Cardiac muscle cell (in vitro differentiated cells and primary cell): ENCODE data around the gene NBEA. TPM values are rescaled to one million over a fixed set of nuclear protein-coding genes. Genes with fewer than 3 reads are reported as not detected.
A peak's percentile ranks its signal among the peaks of the same experiment; 100 is the strongest.

ENCODE experiments used
- DNase-seq, 2 donors: peaks; one replicate each; pipeline versions ENCODE4 v3.0.0 to v3.0.0-alpha.2; 2010 to 2017; ENCODE audit warnings: low read depth in 1 of 2, low spot score in 1 of 2
- H3K27ac ChIP-seq: fragments of 200-600 bp; sonication (generic); 2 replicates; pipeline ENCODE4 v1.5.1; 2016
- H3K27me3 ChIP-seq: fragments of 200-600 bp; sonication (generic); 2 replicates; pipeline ENCODE4 v1.6.0; 2016; ENCODE audit warnings: control low read depth
- H3K36me3 ChIP-seq: fragments of 200-600 bp; sonication (generic); 2 replicates; pipeline ENCODE4 v1.5.1; 2016; ENCODE audit warnings: control low read depth
- H3K4me1 ChIP-seq: fragments of 200-600 bp; sonication (generic); 2 replicates; pipeline ENCODE4 v1.8.1; 2017; ENCODE audit warnings: low read depth, mild to moderate bottlenecking, mixed run types
- H3K4me3 ChIP-seq: fragments of 200-600 bp; sonication (generic); 2 replicates; pipeline ENCODE4 v1.5.1; 2016; ENCODE audit warnings: mild to moderate bottlenecking
- H3K9me3 ChIP-seq: fragments of 200-600 bp; sonication (generic); 2 replicates; pipeline ENCODE4 v1.5.1; 2017; ENCODE audit warnings: low read depth, mild to moderate bottlenecking, control low read depth
- CTCF ChIP-seq: IDR thresholded peaks from 2 replicates; pipeline ENCODE4 v1.5.1; 2012; ENCODE audit warnings: low read depth, mild to moderate bottlenecking, low read length
- polyA plus RNA-seq: library from polyadenylated mRNA; unstranded; fragments of >200 nt; fragmentation: Nextera tagmentation; extraction: Ambion mirVana; gene quantifications from 2 replicates; pipeline ENCODE4 v1.2.1, GENCODE V29; 2016
- total RNA-seq: library from RNA; depleted of rRNA; stranded (reverse); fragments of >200 nt; gene quantifications from 2 replicates; pipeline ENCODE4 v1.2.3, GENCODE V29; 2016

NBEA gene
- total and polyA plus RNA-seq, 2 experiments from 2014 or later = 4.6 to 13.2 TPM

GRCh38 chr13:35162420-35162819, 220.3 kb downstream of the NBEA start:
- no peaks in the 10 kb centered on the region for H3K4me1 ChIP-seq
- no peaks in the 10 kb centered on the region for H3K27me3 ChIP-seq
- H3K9me3 ChIP-seq = no peaks in the 10 kb centered on the region
- no peak overlapping the region for H3K4me3 ChIP-seq
- DNase-seq = no peak
- no peak overlapping the region for H3K27ac ChIP-seq
- no peaks in the 10 kb centered on the region for H3K36me3 ChIP-seq
- no peak for TF ChIP-seq CTCF

GRCh38 chr13:35163674-35164073, 221.6 kb downstream of the NBEA start:
- Histone ChIP-seq H3K27ac (no peak overlapping the region), H3K36me3 (no peaks in the 10 kb centered on the region), H3K27me3 (no peaks in the 10 kb centered on the region), H3K9me3 (no peaks in the 10 kb centered on the region), H3K4me3 (no peak overlapping the region), H3K4me1 (no peaks in the 10 kb centered on the region)
- no peak for DNase-seq
- TF ChIP-seq CTCF = no peak

- Histone ChIP-seq H3K36me3 (no peaks in the 10 kb centered on the region), H3K27ac (no peak overlapping the region), H3K4me3 (no peak overlapping the region), H3K4me1 (no peaks in the 10 kb centered on the region), H3K27me3 (no peaks in the 10 kb centered on the region), H3K9me3 (no peaks in the 10 kb centered on the region)
- peak; percentile 58 for TF ChIP-seq CTCF
- DNase-seq = peak; percentile 54 to 57
Measured at GRCh38 chr13:35164324-35164932, 222.4 kb downstream of the NBEA start.

GRCh38 chr13:35165205-35165604, 223.1 kb downstream of the NBEA start:
- no peak for TF ChIP-seq CTCF
- DNase-seq = no peak
- H3K9me3 ChIP-seq = no peaks in the 10 kb centered on the region
- no peaks in the 10 kb centered on the region for H3K36me3 ChIP-seq
- no peak overlapping the region for H3K27ac ChIP-seq
- H3K4me1 ChIP-seq = no peaks in the 10 kb centered on the region
- no peaks in the 10 kb centered on the region for H3K27me3 ChIP-seq
- H3K4me3 ChIP-seq = no peak overlapping the region

GRCh38 chr13:35179494-35179893, 237.4 kb downstream of the NBEA start:
- no peak overlapping the region for H3K27ac ChIP-seq
- TF ChIP-seq CTCF = no peak
- peak; percentile 2 to 60 for DNase-seq
- H3K4me3 ChIP-seq = no peak overlapping the region
- H3K27me3 ChIP-seq = no peaks in the 10 kb centered on the region
- no peaks in the 10 kb centered on the region for H3K36me3 ChIP-seq
- H3K9me3 ChIP-seq = no peaks in the 10 kb centered on the region
- H3K4me1 ChIP-seq = no peaks in the 10 kb centered on the region
